HepG2 (cell line): ENCODE results near the gene FITM1. TPM values are rescaled to one million over a fixed set of nuclear protein-coding genes. Genes with fewer than 3 reads are reported as not detected.

Source experiments
- ATAC-seq: fragments of 200-7000 bp; cut with Tn5 transposase; 3 replicates; pipeline ENCODE4 v1.9.1; 2020; ENCODE audit warnings: mild to moderate bottlenecking, moderate library complexity
- BruUV-seq: library from RNA; stranded (reverse); fragments of 400-500 nt; replicated peaks from 2 replicates; lab custom pipeline; 2021; lab: Mats Ljungman, UMichigan
- CTCF ChIA-PET: fragments of 300-600 bp; formaldehyde crosslinking; extraction: SDS; loops from one replicate; lab custom pipeline; 2021; ENCODE audit warnings: low total read pairs, inconsistent platforms, low intra/inter-chr PET ratio; lab: Yijun Ruan, JAX
- POLR2A ChIA-PET: fragments of 350-600 bp; sonication (Branson Sonifier 250); formaldehyde crosslinking; loops from one replicate; lab custom pipeline; 2020; ENCODE audit warnings: antibody characterized with exemption, inconsistent platforms; lab: Yijun Ruan, JAX
- DNase-seq: peaks from one replicate; pipeline ENCODE4 v3.0.0-alpha.2; 2015; ENCODE audit warnings: low spot score
- FAIRE-seq: peaks from 3 replicates; lab custom pipeline; 2011; peaks lifted over from hg19 to GRCh38; lab: Jason Lieb, UNC
- H2AFZ ChIP-seq: one replicate; pipeline ENCODE4 v1.6.1; 2011; ENCODE audit warnings: low read length, inconsistent platforms
- H3K27ac ChIP-seq: fragments of 300-600 bp; 3 replicates; pipeline ENCODE4 v1.8.0; 2011; ENCODE audit warnings: mixed run types, mild to moderate bottlenecking, mixed read lengths, low read length, inconsistent platforms; ENCODE audit not compliant: insufficient read depth; ENCODE audit errors: extremely low read length
- H3K27me3 ChIP-seq, 2 experiments: fragments of 200-600 bp in 1 of 2; 2 replicates in 1 of 2; 3 replicates in 1 of 2; pipeline versions ENCODE4 v1.6.0 to v1.8.0; 2011; ENCODE audit warnings: low read length in 2 of 2, mild to moderate bottlenecking in 2 of 2, moderate library complexity in 2 of 2, inconsistent platforms in 1 of 2; ENCODE audit not compliant: insufficient read depth in 2 of 2, control insufficient read depth in 1 of 2
- H3K36me3 ChIP-seq, 2 experiments: fragments of 200-600 bp in 1 of 2; replicated peaks in 1 of 2; 2 replicates in 1 of 2; 3 replicates in 1 of 2; pipeline versions ENCODE4 v1.5.1 to v1.8.0; 2011; ENCODE audit warnings: low read length in 2 of 2, inconsistent platforms in 1 of 2; ENCODE audit not compliant: insufficient read depth in 2 of 2, control insufficient read depth in 1 of 2
- H3K4me1 ChIP-seq: 2 replicates; pipeline ENCODE4 v1.5.1; 2012; ENCODE audit warnings: low read length, inconsistent platforms; ENCODE audit not compliant: insufficient read depth
- H3K4me2 ChIP-seq: 2 replicates; pipeline ENCODE4 v1.6.0; 2011; ENCODE audit warnings: low read depth, low read length, inconsistent platforms
- H3K4me3 ChIP-seq, 3 experiments: fragments of 200-600 bp in 1 of 3; sonication (generic), shearing (Covaris generic) in 1 of 3; replicated peaks in 1 of 3; 2 replicates each; pipeline ENCODE4 v1.5.1; 2011 to 2016; ENCODE audit warnings: low read length in 3 of 3, inconsistent platforms in 2 of 3, low read depth in 2 of 3, mild to moderate bottlenecking in 2 of 3, control low read depth in 1 of 3, mixed read lengths in 1 of 3; ENCODE audit not compliant: insufficient read depth in 1 of 3
- H3K79me2 ChIP-seq: one replicate; pipeline ENCODE4 v1.6.1; 2011; ENCODE audit warnings: low read length, inconsistent platforms; ENCODE audit not compliant: insufficient read depth
- H3K9ac ChIP-seq: 2 replicates; pipeline ENCODE4 v1.6.0; 2011; ENCODE audit warnings: mild to moderate bottlenecking, low read depth, low read length, inconsistent platforms; ENCODE audit not compliant: insufficient read depth
- H3K9me3 ChIP-seq: 2 replicates; pipeline ENCODE4 v1.5.1; 2012; ENCODE audit warnings: mild to moderate bottlenecking, low read length
- H4K20me1 ChIP-seq: 2 replicates; pipeline ENCODE4 v1.6.0; 2011; ENCODE audit warnings: inconsistent platforms, mild to moderate bottlenecking, low read length, moderate library complexity; ENCODE audit not compliant: insufficient read depth
- ARNT2 ChIP-seq: sonication (generic); formaldehyde crosslinking; IDR thresholded peaks from 2 replicates; pipeline ENCODE4 v1.8.0; 2022; ENCODE audit warnings: mild to moderate bottlenecking, low read depth, missing genetic modification reagents, moderate library complexity
- EZH2 ChIP-seq: conservative IDR thresholded peaks from 2 replicates; pipeline ENCODE4 v1.6.1; 2012; ENCODE audit warnings: mild to moderate bottlenecking, low read depth, low read length, moderate library complexity
- HDAC1 ChIP-seq: sonication (generic); formaldehyde crosslinking; IDR thresholded peaks from 2 replicates; pipeline ENCODE4 v1.5.1; 2020; ENCODE audit warnings: mild to moderate bottlenecking, missing genetic modification reagents
- HNF4A ChIP-seq: sonication (generic); formaldehyde crosslinking; IDR thresholded peaks from 2 replicates; pipeline ENCODE4 v1.4.0; 2020; ENCODE audit warnings: missing genetic modification reagents
- MTA1 ChIP-seq: sonication (generic); formaldehyde crosslinking; IDR thresholded peaks from 2 replicates; pipeline ENCODE4 v1.4.0; 2020; ENCODE audit warnings: missing genetic modification reagents, mild to moderate bottlenecking, borderline replicate concordance
- NFATC3 ChIP-seq: sonication (generic); formaldehyde crosslinking; IDR thresholded peaks from 2 replicates; pipeline ENCODE4 v1.5.1; 2020; ENCODE audit warnings: mild to moderate bottlenecking, missing genetic modification reagents
- PBX2 ChIP-seq: IDR thresholded peaks from 2 replicates; pipeline ENCODE4 v1.6.1; 2016; ENCODE audit warnings: control low read depth
- PHF5A ChIP-seq: IDR thresholded peaks from one replicate; pipeline ENCODE4 v1.6.1; 2018; ENCODE audit warnings: low read depth, missing genetic modification reagents; ENCODE audit not compliant: unreplicated experiment
- SOX5 ChIP-seq: IDR thresholded peaks from 2 replicates; pipeline ENCODE4 v1.6.1; 2016; ENCODE audit warnings: borderline replicate concordance
- STAT5B ChIP-seq: sonication (generic); formaldehyde crosslinking; IDR thresholded peaks from 2 replicates; pipeline ENCODE4 v1.4.0; 2020; ENCODE audit warnings: missing genetic modification reagents
- THYN1 ChIP-seq: sonication (generic); formaldehyde crosslinking; IDR thresholded peaks from 2 replicates; pipeline ENCODE4 v1.8.1; 2023; ENCODE audit warnings: low read depth, mild to moderate bottlenecking, moderate library complexity, missing genetic modification reagents, borderline replicate concordance
- ZNF10 ChIP-seq: sonication (generic); formaldehyde crosslinking; IDR thresholded peaks from 2 replicates; pipeline ENCODE4 v1.4.0; 2020; ENCODE audit warnings: mild to moderate bottlenecking, low read depth, missing genetic modification reagents, borderline replicate concordance
- ZNF30 ChIP-seq: sonication (generic); formaldehyde crosslinking; IDR thresholded peaks from 2 replicates; pipeline ENCODE4 v1.5.0; 2020; ENCODE audit warnings: mild to moderate bottlenecking, missing genetic modification reagents
- ZNF446 ChIP-seq: sonication (generic); formaldehyde crosslinking; IDR thresholded peaks from 2 replicates; pipeline ENCODE4 v1.5.0; 2020; ENCODE audit warnings: mild to moderate bottlenecking, missing genetic modification reagents
- ZNF574 ChIP-seq: sonication (generic); formaldehyde crosslinking; IDR thresholded peaks from 2 replicates; pipeline ENCODE4 v1.4.0; 2020; ENCODE audit warnings: missing genetic modification reagents
- ZNF709 ChIP-seq: sonication (generic); formaldehyde crosslinking; IDR thresholded peaks from 2 replicates; pipeline ENCODE4 v1.5.0; 2020; ENCODE audit warnings: mild to moderate bottlenecking, missing genetic modification reagents
- ZSCAN9 ChIP-seq: IDR thresholded peaks from 2 replicates; pipeline ENCODE4 v1.6.1; 2016; ENCODE audit warnings: borderline replicate concordance
- WGBS: methylation state at CpG from one replicate; pipeline ENCODE4 v1.1.6; 2017; ENCODE audit warnings: low lambda C conversion rate; 5-methylcytosine and 5-hydroxymethylcytosine counted together
- in situ Hi-C: cut with HindIII; loops from 2 replicates; pipeline ENCODE4 v1.10.0; 2017; ENCODE audit warnings: low pct_unique_long_range_greater_than_20kb; ENCODE audit not compliant: extremely low pct_ligation_motif_present
- intact Hi-C: fragments of 100-400 bp; cut with micrococcal nuclease; formaldehyde crosslinking; loops from one replicate; pipeline ENCODE4 v1.10.0; 2022; ENCODE audit not compliant: unreplicated experiment
- polyA plus RNA-seq, 8 experiments: library from polyadenylated mRNA; depleted of rRNA in 3 of 8; stranded (reverse) in 7 of 8; unstranded in 1 of 8; fragments of >200 nt; fragmentation: Illumina TruSeq in 4 of 8; extraction: Trizol in 4 of 8; gene quantifications; 2 replicates each; pipeline versions ENCODE4 v1.2.1 to v1.2.3, GENCODE V29; 2011 to 2016; ENCODE audit warnings: low read depth in 4 of 8, missing spikeins in 1 of 8, mixed read lengths in 1 of 8; ENCODE audit not compliant: insufficient read depth in 1 of 8
- total RNA-seq, 5 experiments: library from RNA; depleted of rRNA; stranded (reverse); fragments of >200 nt; fragmentation: Illumina TruSeq; extraction: Trizol; gene quantifications; 2 replicates each; pipeline ENCODE4 v1.2.3, GENCODE V29; 2016; ENCODE audit warnings: low read depth in 1 of 5

Gene FITM1
- total and polyA plus RNA-seq, 2 of the 13 experiments (the other 11 are each of a cell fraction or from before 2014, with no cell fraction given), result 2.7 to 5.8 TPM

- TF ChIP-seq ZNF574 (CRISPR knock-in tag), result no peak
- no peak for TF ChIP-seq EZH2
- TF ChIP-seq HNF4A, result no peak
- TF ChIP-seq, all 625 proteins: peak for 46
These were observed 37.1 kb upstream of the FITM1 start (continued) for GRCh38 chr14:24093207-24093900.

GRCh38 chr14:24093901-24094840 lies 36.3 kb upstream of the FITM1 start, which contains the start of gene PCK2:
Gene PCK2, plus strand, starts transcription at chr14:24094311. Its CDS starts 95 bp downstream, at chr14:24094406.
- H4K20me1 ChIP-seq, result 0 out of 2 replicates have a peak, but pooled peaks cover 4% of the 10 kb centered on the region
- ChIA-PET POLR2A (interaction anchor here (0.6 to 14.4 kb wide), 90 partner anchors 9 to 1505 kb away, joined by 3 to 627 read pairs (median 6); partner anchors contain the start of genes ACIN1, AJUBA, BCL2L2 and C14orf119), CTCF (interaction anchor here (1.1 to 3.3 kb wide), 4 partner anchors 15 to 80 kb away, joined by 3 to 15 read pairs (median 8); no protein-coding TSS in a partner anchor)
- peaks cover 0 to 6% of the 10 kb centered on the region in 2 experiments; a peak in 1 of 5 replicates for H3K27me3 ChIP-seq
- H3K9ac ChIP-seq, result peak within 1 kb of the TSS; percentile 99
- peak within 1 kb of the TSS; percentile 86 to 98 (median 97) for H3K4me3 ChIP-seq
- FAIRE-seq, result peak; percentile 62
- H3K27ac ChIP-seq, result peak within 1 kb of the TSS; percentile 87
- H3K4me2 ChIP-seq, result peak within 1 kb of the TSS; percentile 99
- ATAC-seq, result peak; percentile 86
- WGBS, result under 1% methylated on average over 68 of the region's 68 CpGs
- BruUV-seq, result TSS peak; percentile 63
- DNase-seq, result peak; percentile 99
- H3K9me3 ChIP-seq, result no peaks in the 10 kb centered on the region
- intact Hi-C loops (loop anchor here (1.0 to 5.0 kb wide), 4 partner anchors 67 to 482 kb away; partner anchors contain the start of gene IRF9), in situ Hi-C loops (loop anchor here (5.0 kb wide), 2 partner anchors 37 to 82 kb away; no protein-coding TSS in a partner anchor)
- H3K79me2 ChIP-seq, result peaks cover 28% of the 10 kb centered on the region
- peak within 1 kb of the TSS; percentile 21 for H2AFZ ChIP-seq
- H3K36me3 ChIP-seq, result peaks cover 19 to 23% of the 10 kb centered on the region in 2 experiments
- peaks cover 62% of the 10 kb centered on the region for H3K4me1 ChIP-seq
- TF ChIP-seq PHF5A (CRISPR knock-in tag) (peak; percentile 93), NFATC3 (CRISPR knock-in tag) (peak; percentile 30; the same call in 1 of the 2 replicates), ZSCAN9 (CRISPR knock-in tag) (peak; percentile 97), ZNF30 (CRISPR knock-in tag) (no peak), PBX2 (CRISPR knock-in tag) (no peak), HDAC1 (CRISPR knock-in tag) (no peak), ZNF709 (CRISPR knock-in tag) (no peak), MTA1 (CRISPR knock-in tag) (peak; percentile 74; the same call in 1 of the 2 replicates), ARNT2 (CRISPR knock-in tag) (peak; percentile 100), ZNF10 (peak; percentile 98; the same call in 1 of the 2 replicates), ZNF446 (no peak), THYN1 (CRISPR knock-in tag) (peak; percentile 99), STAT5B (CRISPR knock-in tag) (peak; percentile 98), SOX5 (CRISPR knock-in tag) (peak; percentile 80; the same call in 1 of the 2 replicates)
